Ishikawa (cell line): ENCODE results near the gene COL18A1.
A peak's percentile ranks its signal among the peaks of the same experiment; 100 is the strongest.

ENCODE experiments used
- CEBPB ChIP-seq: IDR thresholded peaks from 2 replicates; pipeline ENCODE4 v1.6.1; 2012
- CREB1 ChIP-seq: IDR thresholded peaks from 2 replicates; pipeline ENCODE4 v1.6.1; 2012; ENCODE audit warnings: low read depth
- EGR1 ChIP-seq: IDR thresholded peaks from 2 replicates; pipeline ENCODE4 v1.6.1; 2012
- EP300 ChIP-seq: IDR thresholded peaks from 2 replicates; pipeline ENCODE4 v1.6.1; 2012; ENCODE audit warnings: borderline replicate concordance
- FOXM1 ChIP-seq: IDR thresholded peaks from 2 replicates; pipeline ENCODE4 v1.6.1; 2012; ENCODE audit warnings: low read depth, borderline replicate concordance
- MAX ChIP-seq: IDR thresholded peaks from 2 replicates; pipeline ENCODE4 v1.6.1; 2012
- NFIC ChIP-seq: IDR thresholded peaks from 2 replicates; pipeline ENCODE4 v1.6.1; 2012
- REST ChIP-seq: IDR thresholded peaks from 2 replicates; pipeline ENCODE4 v1.6.1; 2012; ENCODE audit warnings: low read depth, mild to moderate bottlenecking
- TAF1 ChIP-seq: IDR thresholded peaks from 2 replicates; pipeline ENCODE4 v1.6.1; 2012; ENCODE audit warnings: low read depth, mild to moderate bottlenecking
- TCF12 ChIP-seq: IDR thresholded peaks from 2 replicates; pipeline ENCODE4 v1.6.1; 2012; ENCODE audit warnings: low read depth
- TEAD4 ChIP-seq: IDR thresholded peaks from 2 replicates; pipeline ENCODE4 v1.6.1; 2012
- USF1 ChIP-seq: IDR thresholded peaks from 2 replicates; pipeline ENCODE4 v1.6.1; 2012
- YY1 ChIP-seq: IDR thresholded peaks from 2 replicates; pipeline ENCODE4 v1.6.1; 2012; ENCODE audit warnings: low read depth
- ZBTB7A ChIP-seq: IDR thresholded peaks from 2 replicates; pipeline ENCODE4 v1.6.1; 2012; ENCODE audit warnings: low read depth

The COL18A1 gene

DNA sequence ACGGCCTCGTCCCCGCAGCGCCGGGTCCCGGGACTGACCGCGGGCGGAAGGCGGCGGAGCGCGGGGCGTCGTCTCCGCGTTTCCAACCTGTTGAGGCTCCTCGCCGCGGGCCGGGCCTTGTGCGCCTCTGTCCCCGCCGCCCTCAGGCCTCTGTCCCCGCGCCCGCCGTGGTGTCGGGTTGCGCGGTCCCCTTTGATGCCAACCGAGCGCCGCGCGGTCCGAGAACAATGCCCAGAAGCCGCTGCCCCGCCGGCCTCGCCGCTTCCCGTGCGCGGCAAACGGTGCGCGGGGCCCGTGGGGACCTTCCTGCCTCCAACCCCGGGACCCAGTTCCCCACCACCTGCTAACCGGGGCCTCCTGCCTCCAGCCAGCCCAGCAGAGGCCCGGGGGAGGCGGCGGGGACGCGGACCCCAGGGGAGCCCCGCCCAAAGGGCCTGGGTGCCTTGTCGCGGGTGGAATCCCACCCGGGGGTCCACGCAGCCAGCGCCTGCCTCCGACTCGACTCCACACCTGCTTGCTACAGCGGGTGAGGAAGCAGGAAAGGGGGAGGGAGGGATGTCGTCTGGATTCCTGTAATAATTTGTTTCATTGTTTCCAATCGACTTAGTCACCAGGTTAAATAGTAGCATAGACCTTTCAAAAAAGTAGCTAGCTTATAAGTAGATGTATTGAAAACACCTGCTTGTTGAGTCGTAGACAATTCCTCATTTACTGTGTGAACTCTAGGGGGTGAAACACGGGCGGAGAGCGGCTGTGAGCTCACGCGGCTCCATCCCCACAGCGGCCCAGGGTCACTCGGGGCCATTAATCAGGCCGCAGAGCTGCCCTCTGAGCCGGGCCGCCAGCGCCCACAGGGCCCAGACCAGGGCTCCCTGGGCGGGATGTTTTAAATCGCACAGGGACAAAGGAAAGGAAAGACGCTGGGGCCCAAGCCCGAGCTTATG, 1.1 kb downstream of the COL18A1 start:
- TF ChIP-seq ZBTB7A (peak; percentile 54; the same call in 1 of the 2 replicates), TEAD4 (peak; percentile 36; the same call in 1 of the 2 replicates), NFIC (no peak), MAX (peak; percentile 11), TCF12 (peak; percentile 35), REST (no peak), EP300 (no peak), YY1 (no peak), FOXM1 (peak; percentile 32; the same call in 1 of the 2 replicates)

GRCh38 chr21:45406801-45407628, 2.0 kb downstream of the COL18A1 start:
- TF ChIP-seq YY1 (no peak), REST (no peak), NFIC (no peak)

- TF ChIP-seq USF1 (no peak), ZBTB7A (0 out of 2 replicates have a peak, but pooled peaks have one; percentile 73), TAF1 (no peak)
Observed at GRCh38 chr21:45407629-45408247, 2.8 kb downstream of the COL18A1 start.

GRCh38 chr21:45408271-45408791, 3.4 kb downstream of the COL18A1 start:
- TF ChIP-seq EGR1 (no peak), FOXM1 (no peak), USF1 (no peak), CREB1 (no peak), EP300 (no peak), REST (no peak), TCF12 (no peak), TEAD4 (no peak), NFIC (no peak), TAF1 (no peak), YY1 (no peak), CEBPB (no peak)
